ENCODE results near the gene PTDSS2. TPM values are rescaled to one million over a fixed set of nuclear protein-coding genes. Genes with fewer than 3 reads are reported as not detected.

Gene PTDSS2
- total and polyA plus RNA-seq, 9 of the 15 experiments (the other 6 are each of a cell fraction or from before 2014, with no cell fraction given), result 0.45 to 53.9 (median 17.2) TPM

DNA sequence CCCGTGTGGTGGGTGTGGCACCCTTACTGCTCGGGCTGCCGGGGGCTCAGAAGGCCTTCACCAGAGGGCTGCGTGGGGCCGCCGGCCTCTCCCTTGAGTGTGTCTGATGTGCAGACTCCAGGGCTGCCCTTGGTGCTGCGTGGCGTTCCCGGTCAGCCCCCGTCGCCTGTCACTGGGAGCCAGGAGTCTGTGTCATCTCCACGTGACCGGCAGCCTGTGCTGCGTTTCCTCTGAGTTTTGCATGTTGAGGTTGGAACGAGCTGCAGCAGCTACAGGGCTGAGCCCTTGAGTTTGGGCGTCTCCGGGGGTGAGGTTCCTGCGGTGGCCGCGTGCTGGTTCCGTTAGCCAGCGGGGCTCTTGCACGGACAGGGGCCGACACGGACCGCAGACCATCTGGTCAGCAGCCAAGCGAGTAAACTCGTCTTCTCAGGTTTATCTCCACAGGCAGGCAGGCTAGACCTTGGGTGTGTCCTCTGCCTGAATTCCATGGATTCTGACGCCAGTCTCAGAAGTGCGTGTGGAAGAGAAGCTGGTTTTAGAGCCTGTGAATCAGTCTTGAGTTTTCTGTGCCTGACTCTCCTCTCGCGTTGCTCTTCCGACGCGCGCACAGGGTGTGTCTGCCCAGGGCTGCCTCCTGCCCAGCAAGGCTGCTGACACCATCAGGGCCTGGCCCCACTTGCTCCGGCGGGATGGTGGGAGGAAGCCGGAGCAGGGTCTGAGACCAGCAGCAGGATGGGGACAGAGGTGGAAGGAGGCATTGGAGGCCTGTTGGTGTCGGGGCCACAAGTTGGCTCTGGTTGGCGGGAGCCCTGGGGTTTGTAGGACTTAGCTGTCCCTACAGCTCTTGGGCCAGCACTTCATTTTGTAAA lies 10.5 kb downstream of the PTDSS2 start (continued):
- TF ChIP-seq, protein P1, sequence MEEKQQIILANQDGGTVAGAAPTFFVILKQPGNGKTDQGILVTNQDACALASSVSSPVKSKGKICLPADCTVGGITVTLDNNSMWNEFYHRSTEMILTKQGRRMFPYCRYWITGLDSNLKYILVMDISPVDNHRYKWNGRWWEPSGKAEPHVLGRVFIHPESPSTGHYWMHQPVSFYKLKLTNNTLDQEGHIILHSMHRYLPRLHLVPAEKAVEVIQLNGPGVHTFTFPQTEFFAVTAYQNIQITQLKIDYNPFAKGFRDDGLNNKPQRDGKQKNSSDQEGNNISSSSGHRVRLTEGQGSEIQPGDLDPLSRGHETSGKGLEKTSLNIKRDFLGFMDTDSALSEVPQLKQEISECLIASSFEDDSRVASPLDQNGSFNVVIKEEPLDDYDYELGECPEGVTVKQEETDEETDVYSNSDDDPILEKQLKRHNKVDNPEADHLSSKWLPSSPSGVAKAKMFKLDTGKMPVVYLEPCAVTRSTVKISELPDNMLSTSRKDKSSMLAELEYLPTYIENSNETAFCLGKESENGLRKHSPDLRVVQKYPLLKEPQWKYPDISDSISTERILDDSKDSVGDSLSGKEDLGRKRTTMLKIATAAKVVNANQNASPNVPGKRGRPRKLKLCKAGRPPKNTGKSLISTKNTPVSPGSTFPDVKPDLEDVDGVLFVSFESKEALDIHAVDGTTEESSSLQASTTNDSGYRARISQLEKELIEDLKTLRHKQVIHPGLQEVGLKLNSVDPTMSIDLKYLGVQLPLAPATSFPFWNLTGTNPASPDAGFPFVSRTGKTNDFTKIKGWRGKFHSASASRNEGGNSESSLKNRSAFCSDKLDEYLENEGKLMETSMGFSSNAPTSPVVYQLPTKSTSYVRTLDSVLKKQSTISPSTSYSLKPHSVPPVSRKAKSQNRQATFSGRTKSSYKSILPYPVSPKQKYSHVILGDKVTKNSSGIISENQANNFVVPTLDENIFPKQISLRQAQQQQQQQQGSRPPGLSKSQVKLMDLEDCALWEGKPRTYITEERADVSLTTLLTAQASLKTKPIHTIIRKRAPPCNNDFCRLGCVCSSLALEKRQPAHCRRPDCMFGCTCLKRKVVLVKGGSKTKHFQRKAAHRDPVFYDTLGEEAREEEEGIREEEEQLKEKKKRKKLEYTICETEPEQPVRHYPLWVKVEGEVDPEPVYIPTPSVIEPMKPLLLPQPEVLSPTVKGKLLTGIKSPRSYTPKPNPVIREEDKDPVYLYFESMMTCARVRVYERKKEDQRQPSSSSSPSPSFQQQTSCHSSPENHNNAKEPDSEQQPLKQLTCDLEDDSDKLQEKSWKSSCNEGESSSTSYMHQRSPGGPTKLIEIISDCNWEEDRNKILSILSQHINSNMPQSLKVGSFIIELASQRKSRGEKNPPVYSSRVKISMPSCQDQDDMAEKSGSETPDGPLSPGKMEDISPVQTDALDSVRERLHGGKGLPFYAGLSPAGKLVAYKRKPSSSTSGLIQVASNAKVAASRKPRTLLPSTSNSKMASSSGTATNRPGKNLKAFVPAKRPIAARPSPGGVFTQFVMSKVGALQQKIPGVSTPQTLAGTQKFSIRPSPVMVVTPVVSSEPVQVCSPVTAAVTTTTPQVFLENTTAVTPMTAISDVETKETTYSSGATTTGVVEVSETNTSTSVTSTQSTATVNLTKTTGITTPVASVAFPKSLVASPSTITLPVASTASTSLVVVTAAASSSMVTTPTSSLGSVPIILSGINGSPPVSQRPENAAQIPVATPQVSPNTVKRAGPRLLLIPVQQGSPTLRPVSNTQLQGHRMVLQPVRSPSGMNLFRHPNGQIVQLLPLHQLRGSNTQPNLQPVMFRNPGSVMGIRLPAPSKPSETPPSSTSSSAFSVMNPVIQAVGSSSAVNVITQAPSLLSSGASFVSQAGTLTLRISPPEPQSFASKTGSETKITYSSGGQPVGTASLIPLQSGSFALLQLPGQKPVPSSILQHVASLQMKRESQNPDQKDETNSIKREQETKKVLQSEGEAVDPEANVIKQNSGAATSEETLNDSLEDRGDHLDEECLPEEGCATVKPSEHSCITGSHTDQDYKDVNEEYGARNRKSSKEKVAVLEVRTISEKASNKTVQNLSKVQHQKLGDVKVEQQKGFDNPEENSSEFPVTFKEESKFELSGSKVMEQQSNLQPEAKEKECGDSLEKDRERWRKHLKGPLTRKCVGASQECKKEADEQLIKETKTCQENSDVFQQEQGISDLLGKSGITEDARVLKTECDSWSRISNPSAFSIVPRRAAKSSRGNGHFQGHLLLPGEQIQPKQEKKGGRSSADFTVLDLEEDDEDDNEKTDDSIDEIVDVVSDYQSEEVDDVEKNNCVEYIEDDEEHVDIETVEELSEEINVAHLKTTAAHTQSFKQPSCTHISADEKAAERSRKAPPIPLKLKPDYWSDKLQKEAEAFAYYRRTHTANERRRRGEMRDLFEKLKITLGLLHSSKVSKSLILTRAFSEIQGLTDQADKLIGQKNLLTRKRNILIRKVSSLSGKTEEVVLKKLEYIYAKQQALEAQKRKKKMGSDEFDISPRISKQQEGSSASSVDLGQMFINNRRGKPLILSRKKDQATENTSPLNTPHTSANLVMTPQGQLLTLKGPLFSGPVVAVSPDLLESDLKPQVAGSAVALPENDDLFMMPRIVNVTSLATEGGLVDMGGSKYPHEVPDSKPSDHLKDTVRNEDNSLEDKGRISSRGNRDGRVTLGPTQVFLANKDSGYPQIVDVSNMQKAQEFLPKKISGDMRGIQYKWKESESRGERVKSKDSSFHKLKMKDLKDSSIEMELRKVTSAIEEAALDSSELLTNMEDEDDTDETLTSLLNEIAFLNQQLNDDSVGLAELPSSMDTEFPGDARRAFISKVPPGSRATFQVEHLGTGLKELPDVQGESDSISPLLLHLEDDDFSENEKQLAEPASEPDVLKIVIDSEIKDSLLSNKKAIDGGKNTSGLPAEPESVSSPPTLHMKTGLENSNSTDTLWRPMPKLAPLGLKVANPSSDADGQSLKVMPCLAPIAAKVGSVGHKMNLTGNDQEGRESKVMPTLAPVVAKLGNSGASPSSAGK (IDR thresholded peaks at IDR 0.05), result peak; percentile 92
- TF ChIP-seq, protein P2, sequence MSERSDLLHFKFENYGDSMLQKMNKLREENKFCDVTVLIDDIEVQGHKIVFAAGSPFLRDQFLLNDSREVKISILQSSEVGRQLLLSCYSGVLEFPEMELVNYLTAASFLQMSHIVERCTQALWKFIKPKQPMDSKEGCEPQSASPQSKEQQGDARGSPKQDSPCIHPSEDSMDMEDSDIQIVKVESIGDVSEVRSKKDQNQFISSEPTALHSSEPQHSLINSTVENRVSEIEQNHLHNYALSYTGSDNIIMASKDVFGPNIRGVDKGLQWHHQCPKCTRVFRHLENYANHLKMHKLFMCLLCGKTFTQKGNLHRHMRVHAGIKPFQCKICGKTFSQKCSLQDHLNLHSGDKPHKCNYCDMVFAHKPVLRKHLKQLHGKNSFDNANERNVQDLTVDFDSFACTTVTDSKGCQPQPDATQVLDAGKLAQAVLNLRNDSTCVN (CRISPR knock-in tag; IDR thresholded peaks at IDR 0.05), result no peak
- peak; percentile 67; the same call in 1 of the 2 replicates for TF ChIP-seq FOXJ2 (tag; IDR thresholded peaks at IDR 0.05)
- peak; percentile 15; the same call in 1 of the 2 replicates for TF ChIP-seq GABPB1 (CRISPR knock-in tag; IDR thresholded peaks at IDR 0.05)
- no peak for TF ChIP-seq TCF7 (IDR thresholded peaks at IDR 0.05; ENCODE audit: borderline replicate concordance)
- TF ChIP-seq RNF2 (IDR thresholded peaks at IDR 0.05), result peak; percentile 87
- TF ChIP-seq TRIM24 (IDR thresholded peaks at IDR 0.05), result peak in 1 of 2 experiments; percentile 65; a peak in 1 of 4 replicates
- TF ChIP-seq RBFOX2 (IDR thresholded peaks at IDR 0.05; ENCODE audit: low read depth, low read length), result peak; percentile 63
- peak; percentile 63 for TF ChIP-seq CREB1 (IDR thresholded peaks at IDR 0.05)
- peak; percentile 77; the same call in 1 of the 2 replicates for TF ChIP-seq CREB1 (CRISPR knock-in tag; IDR thresholded peaks at IDR 0.05)
- no peak for TF ChIP-seq ZNF507 (tag; conservative IDR thresholded peaks at IDR 0.05)
- TF ChIP-seq, protein P3, sequence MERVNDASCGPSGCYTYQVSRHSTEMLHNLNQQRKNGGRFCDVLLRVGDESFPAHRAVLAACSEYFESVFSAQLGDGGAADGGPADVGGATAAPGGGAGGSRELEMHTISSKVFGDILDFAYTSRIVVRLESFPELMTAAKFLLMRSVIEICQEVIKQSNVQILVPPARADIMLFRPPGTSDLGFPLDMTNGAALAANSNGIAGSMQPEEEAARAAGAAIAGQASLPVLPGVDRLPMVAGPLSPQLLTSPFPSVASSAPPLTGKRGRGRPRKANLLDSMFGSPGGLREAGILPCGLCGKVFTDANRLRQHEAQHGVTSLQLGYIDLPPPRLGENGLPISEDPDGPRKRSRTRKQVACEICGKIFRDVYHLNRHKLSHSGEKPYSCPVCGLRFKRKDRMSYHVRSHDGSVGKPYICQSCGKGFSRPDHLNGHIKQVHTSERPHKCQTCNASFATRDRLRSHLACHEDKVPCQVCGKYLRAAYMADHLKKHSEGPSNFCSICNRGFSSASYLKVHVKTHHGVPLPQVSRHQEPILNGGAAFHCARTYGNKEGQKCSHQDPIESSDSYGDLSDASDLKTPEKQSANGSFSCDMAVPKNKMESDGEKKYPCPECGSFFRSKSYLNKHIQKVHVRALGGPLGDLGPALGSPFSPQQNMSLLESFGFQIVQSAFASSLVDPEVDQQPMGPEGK (CRISPR knock-in tag; IDR thresholded peaks at IDR 0.05; ENCODE audit: borderline replicate concordance), result no peak
- peak; percentile 96 for TF ChIP-seq CXXC5 (CRISPR knock-in tag; IDR thresholded peaks at IDR 0.05)
